CD4-positive, alpha-beta T cell treated with Interleukin-12 subunit alpha and Interleukin-12 subunit beta, for 1 hour (primary cell): ENCODE data around the gene C11orf98.
"Not testable (repeated sequence)": the region's sequence is repeated elsewhere in the genome, so short reads cannot be mapped to it uniquely, and the experiment has no call there.

Experiments
- DNase-seq: peaks from one replicate; pipeline ENCODE4 v3.0.0-alpha.2; 2020

C11orf98 gene

DNA sequence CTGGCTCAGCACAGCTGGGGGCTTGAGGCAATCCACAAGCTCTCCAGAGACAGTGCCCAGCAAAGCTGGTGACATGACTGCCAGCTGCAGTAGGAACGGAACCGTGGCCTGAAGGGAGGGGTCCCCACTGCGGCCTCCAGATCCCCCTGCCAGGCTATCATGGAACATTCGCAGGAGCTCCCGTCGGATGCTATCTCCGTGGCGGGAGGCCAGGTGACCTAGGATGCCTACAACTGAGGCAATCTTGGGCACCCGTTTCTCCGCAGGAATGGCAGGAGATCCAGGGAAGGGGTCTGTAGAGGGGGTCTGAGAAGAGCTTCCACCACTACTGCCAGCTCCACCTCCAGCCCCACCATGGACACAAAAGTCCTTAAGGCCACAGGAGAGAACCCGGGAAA is 16.0 kb downstream of the C11orf98 start:
- no peak for DNase-seq

GRCh38 chr11:62648185-62648966 is 16.6 kb downstream of the C11orf98 start:
- DNase-seq, result no peak

GRCh38 chr11:62647609-62648005 is 17.4 kb downstream of the C11orf98 start:
- no peak for DNase-seq

DNA sequence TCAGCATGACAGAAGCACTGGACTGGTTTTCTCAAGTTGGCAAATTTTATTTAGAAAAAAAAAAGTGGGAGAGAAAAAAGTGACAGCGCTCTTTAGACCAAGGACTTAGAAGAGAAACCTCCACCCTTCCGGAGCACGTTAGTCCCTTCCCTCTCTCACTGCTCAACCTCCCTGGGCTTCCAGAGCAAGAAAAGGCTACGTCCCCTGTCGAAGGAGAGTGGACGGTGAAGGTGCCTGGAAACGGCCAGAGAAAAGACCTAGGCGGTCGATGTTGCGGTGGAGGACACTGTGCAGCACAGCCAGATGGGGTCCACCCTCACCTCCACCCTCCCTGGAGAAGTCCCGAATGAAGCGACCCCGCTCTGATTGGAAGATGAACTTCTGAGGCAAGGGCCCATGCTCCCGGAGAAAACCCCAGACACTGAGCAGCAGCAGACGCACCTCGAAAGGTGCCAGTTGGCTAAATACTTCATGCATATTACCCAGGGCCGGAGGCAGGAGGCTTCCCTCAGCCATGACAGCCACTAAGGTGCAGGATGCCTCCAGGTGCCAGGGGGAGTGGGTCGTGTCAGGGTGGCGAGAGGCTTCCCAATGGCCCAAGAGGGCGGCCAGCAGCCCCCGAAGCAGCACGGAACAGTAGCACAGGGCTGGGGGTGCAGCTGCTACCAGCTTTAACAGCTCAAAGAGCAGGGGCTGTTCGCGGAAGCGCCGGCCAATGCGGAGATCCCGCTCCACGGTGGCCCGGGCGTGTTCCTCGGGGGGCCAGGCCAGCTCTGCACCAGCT is 18.0 kb downstream of the C11orf98 start:
- no peak for DNase-seq

DNA sequence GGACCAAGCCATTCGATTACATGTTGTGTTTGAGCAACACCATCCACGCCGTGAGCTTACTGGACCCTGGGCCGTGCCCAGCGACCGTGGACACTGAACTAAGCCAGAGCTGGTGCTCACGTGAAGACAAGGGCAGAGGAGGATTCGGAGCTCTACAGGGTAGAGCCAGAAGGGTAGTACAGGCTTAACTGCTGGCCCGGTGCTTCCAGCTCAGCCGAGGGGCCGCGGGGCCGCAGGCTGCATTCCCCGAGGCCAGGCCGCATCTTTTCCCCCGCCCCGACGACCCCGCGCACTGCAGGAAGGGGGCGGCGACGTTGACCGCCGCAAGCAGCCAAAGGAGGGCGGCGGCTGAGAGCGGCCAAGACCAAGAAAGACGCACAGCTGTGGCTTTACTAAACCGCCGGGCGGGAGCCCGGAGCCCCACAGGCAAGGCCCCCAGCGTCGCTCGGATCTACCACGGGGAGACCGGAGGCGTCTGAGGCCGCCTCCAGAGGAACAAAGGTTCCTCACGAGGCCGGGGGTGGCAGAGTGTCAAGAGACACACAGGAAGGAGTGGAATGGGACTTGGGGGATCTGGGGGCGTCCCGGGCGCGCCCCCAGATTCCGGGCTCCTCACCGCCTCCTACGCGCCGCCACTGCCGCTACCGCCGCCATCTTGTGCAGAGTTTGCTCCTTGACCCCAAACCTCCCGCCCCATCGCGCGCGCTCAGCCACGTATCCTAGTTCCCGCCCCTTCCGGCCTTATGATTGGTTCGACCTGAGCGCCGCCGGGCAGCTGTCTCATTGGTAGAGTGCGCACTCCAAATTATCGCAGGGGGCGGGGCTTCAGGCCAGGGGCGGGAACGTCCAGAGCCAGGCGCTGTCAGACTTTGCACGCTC is 18.8 kb downstream of the C11orf98 start, which contains the start of gene GANAB:
TSS of gene GANAB (minus strand) at position 668 of the 879 bp plus-strand sequence. CDS start at position 654, 14 bp downstream.
- DNase-seq, result peak; percentile 99

GRCh38 chr11:62645671-62645945 is 19.4 kb downstream of the C11orf98 start:
- no peak for DNase-seq

- no peak for DNase-seq
Measured at GRCh38 chr11:62644220-62644619, 20.8 kb downstream of the C11orf98 start.

GRCh38 chr11:62632492-62632891 is 32.5 kb downstream of the C11orf98 start:
- no peak for DNase-seq

DNA sequence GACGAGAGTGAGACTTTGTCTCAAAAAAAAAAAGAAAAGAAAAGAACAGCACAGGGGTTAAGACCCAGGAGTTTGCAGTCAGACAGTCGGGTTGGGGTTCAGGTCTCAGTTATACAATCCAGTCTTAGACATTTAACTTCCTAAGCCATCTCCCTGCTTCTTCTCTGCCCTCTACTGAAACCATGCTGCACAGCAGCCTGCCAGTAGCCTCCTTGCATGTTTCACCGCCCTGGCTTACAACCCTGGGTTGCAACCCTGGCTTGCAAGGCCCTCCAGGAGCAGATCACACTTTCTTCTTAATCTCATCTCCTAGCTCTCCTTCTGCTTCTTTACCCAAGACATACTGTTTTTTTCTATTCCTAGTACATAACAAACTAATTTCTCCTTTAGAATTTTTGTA is 37.3 kb downstream of the C11orf98 start:
- DNase-seq, result peak; percentile 23

DNA sequence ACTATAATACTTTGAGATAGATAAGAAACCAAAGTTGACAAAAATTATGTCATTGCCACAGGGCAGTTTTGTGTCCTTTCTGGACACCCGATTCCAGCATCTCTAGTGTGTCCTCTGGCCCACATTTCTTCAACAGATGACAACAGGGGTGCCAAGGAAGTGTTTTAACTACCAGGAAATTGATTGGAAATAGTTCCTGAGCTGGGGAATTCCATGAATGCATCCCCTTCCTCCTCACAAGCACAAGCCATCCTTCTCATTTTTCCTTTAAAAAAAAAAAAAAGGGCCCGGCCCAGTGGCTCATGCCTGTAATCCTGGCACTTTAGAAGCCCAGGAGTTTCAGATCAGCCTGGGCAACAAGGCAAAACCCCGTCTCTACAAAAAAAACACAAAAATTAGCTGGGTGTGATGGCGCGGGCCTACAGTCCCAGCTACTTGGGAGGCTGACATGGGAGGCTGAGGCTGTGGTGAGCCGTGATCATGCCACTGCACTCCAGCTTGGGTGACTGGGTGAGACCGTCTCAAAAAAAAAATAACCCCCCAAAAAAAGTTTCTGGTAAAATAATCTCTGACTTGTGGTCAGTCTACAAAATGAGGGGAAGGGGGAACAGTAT is 42.4 kb downstream of the C11orf98 start:
- DNase-seq, result peak; percentile 17

DNA sequence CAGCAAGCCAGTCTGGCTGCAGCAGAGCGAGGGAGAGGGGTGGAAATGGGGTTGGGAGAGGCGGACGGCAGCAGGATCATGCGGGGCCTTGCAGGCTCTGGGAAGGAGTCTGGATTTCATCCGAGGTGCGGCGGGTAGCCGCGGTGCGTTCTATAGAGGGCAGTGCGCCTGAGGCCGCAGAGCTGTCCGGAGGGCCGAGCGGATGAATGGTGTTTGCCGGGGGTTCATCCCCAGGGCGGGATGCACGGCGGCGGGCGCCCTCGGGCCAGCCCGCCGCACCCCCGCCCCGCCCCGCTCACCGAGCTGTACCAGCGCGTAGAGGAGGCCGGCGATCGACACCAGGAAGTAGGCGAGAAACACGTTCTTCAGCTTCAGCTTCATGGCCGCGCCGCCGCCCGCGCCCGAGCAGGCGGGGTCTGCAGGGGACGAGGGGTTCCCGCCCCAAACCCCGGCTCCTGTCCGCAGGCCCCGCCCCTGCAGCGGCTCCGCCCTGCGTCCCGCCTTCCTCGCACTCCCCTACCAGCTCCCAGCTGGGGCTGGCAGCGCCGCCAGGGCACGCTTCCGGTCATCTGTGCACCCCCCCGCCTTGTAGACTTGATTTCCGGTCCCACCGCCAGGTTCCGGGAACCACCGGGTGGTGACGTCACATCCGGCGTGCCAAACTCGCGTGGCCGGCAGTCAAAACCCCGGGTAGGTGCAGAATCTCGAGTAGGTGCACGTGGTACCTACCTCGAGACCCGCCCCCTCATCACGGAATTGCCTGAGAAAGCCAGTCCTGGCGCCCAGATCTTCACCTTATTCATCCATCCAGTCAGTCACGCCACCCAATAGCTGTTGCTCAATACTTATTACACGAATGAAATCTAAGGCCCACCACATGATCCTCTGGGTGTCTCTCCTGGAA is 43.2 kb downstream of the C11orf98 start, which contains the start of gene B3GAT3:
TSS of gene B3GAT3 (minus strand) at position 420 of the 904 bp plus-strand sequence. CDS start at position 381, 39 bp downstream.
- DNase-seq, result peak; percentile 99

- no peak for DNase-seq
Measured at GRCh38 chr11:62621027-62621566, 43.9 kb downstream of the C11orf98 start.

DNA sequence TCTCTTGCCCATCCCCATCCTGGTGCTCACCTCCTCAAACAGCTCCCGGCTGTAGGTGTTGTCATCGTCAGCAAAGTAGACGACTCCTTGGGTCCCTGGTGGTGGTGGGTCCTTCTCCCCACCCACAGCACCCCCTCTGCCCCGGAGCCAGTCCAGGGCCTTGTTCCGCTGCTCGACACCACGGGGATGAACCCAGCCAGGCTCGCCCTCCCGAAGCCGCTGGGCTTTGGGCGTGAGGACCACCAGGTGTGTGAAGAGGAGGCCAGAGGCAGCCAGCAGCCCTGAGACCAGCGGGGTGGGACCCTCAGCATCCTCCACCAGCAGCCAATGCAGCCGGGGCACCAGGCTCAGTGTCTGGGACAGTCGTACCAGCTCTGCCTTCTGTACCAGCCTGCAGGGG is 48.1 kb downstream of the C11orf98 start:
- DNase-seq, result not testable (repeated sequence)

DNA sequence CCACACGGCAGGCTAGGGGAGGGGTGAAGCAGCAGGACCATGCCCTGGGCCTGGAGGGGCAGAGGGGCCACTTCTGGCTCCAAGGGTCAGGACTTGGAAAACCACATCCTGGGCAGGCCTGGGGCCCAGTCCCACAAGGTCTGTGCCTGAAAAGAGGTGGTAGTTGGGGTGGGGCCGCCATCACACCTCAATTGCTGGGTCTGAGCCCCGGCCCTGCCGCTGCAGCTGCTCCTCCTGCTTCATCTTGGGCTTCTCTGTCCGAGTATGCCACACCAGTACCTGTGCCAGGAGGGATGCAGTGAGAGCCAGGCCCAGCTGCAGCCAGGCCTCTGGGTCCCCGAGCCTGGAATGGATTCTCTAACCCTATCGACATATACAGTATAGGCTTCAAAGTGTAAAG is 49.5 kb downstream of the C11orf98 start:
- no peak for DNase-seq

GRCh38 chr11:62614275-62614674 is 50.7 kb downstream of the C11orf98 start:
- DNase-seq, result no peak

GRCh38 chr11:62613291-62613778 is 51.7 kb downstream of the C11orf98 start:
- DNase-seq, result no peak
